OCI-LY7 (cell line): ENCODE data around the gene ANTKMT. TPM values are rescaled to one million over a fixed set of nuclear protein-coding genes. Genes with fewer than 3 reads are reported as not detected.
A peak's percentile ranks its signal among the peaks of the same experiment; 100 is the strongest.

Experiments
- BruUV-seq: library from RNA; stranded (reverse); fragments of 400-500 nt; replicated peaks from 2 replicates; lab custom pipeline; 2021; lab: Mats Ljungman, UMichigan
- CTCF ChIA-PET: fragments of 300-600 bp; sonication (Branson Sonifier 250); formaldehyde crosslinking; loops from one replicate; lab custom pipeline; 2022; ENCODE audit warnings: antibody characterized with exemption; ENCODE audit not compliant: unreplicated experiment; lab: Charles Lee
- POLR2A ChIA-PET: fragments of 300-600 bp; sonication (Branson Sonifier 250); formaldehyde crosslinking; loops from one replicate; lab custom pipeline; 2022; ENCODE audit warnings: antibody characterized with exemption; lab: Charles Lee
- DNase-seq: peaks from one replicate; pipeline ENCODE4 v3.0.0-alpha.2; 2015; ENCODE audit warnings: low spot score
- H2AFZ ChIP-seq: fragments of 200-600 bp; sonication (generic), shearing (Covaris generic); 2 replicates; pipeline ENCODE4 v1.6.1; 2014; ENCODE audit warnings: mild to moderate bottlenecking, antibody characterized with exemption, low read length, moderate library complexity
- H3K27ac ChIP-seq: fragments of 200-600 bp; sonication (generic); 2 replicates; pipeline ENCODE4 v1.5.1; 2014; ENCODE audit warnings: mixed run types, low read depth, mild to moderate bottlenecking, moderate library complexity, low read length, inconsistent platforms; ENCODE audit not compliant: poor library complexity, severe bottlenecking
- H3K36me3 ChIP-seq: fragments of 200-600 bp; sonication (generic); 2 replicates; pipeline ENCODE4 v1.6.1; 2014; ENCODE audit warnings: mild to moderate bottlenecking, antibody characterized with exemption, low read length, moderate library complexity, mixed read lengths; ENCODE audit not compliant: insufficient read depth
- H3K4me1 ChIP-seq: fragments of 200-600 bp; sonication (generic); 2 replicates; pipeline ENCODE4 v1.5.1; 2014; ENCODE audit warnings: mild to moderate bottlenecking, low read length; ENCODE audit not compliant: insufficient read depth, poor library complexity, severe bottlenecking
- H3K4me2 ChIP-seq: fragments of 200-600 bp; sonication (generic); 2 replicates; pipeline ENCODE4 v1.6.1; 2014; ENCODE audit warnings: mild to moderate bottlenecking, low read length
- H3K4me3 ChIP-seq: fragments of 200-600 bp; sonication (generic); 2 replicates; pipeline ENCODE4 v1.5.1; 2014; ENCODE audit warnings: mild to moderate bottlenecking, low read depth, low read length; ENCODE audit not compliant: poor library complexity, severe bottlenecking
- H3K79me2 ChIP-seq: fragments of 200-600 bp; sonication (generic); 2 replicates; pipeline ENCODE4 v1.6.1; 2016; ENCODE audit warnings: low read depth, mild to moderate bottlenecking, low read length, moderate library complexity, mixed read lengths; ENCODE audit not compliant: insufficient read depth
- H3K9me2 ChIP-seq: fragments of 200-600 bp; sonication (generic); 2 replicates; pipeline ENCODE4 v1.6.1; 2016; ENCODE audit warnings: mild to moderate bottlenecking, low read length, mixed read lengths; ENCODE audit not compliant: insufficient read depth
- H3K9me3 ChIP-seq: fragments of 200-600 bp; sonication (generic); 2 replicates; pipeline ENCODE4 v1.6.1; 2014; ENCODE audit warnings: mild to moderate bottlenecking, mixed run types, low read length, mixed read lengths
- H4K20me1 ChIP-seq: fragments of 200-600 bp; sonication (generic); 2 replicates; pipeline ENCODE4 v1.6.1; 2014; ENCODE audit warnings: mild to moderate bottlenecking, antibody characterized with exemption, low read length, moderate library complexity, mixed read lengths; ENCODE audit not compliant: insufficient read depth
- CTCF ChIP-seq: fragments of 200-600 bp; sonication (generic); conservative IDR thresholded peaks from 2 replicates; pipeline ENCODE4 v1.5.1; 2014; ENCODE audit warnings: mild to moderate bottlenecking, antibody characterized with exemption, low read length, moderate library complexity, mixed read lengths
- EZH2phosphoT487 ChIP-seq: fragments of 200-600 bp; sonication (generic); IDR thresholded peaks from 2 replicates; pipeline ENCODE4 v1.6.1; 2018; ENCODE audit warnings: low read depth, borderline replicate concordance, mild to moderate bottlenecking, mixed run types, antibody characterized with exemption, low read length, moderate library complexity, mixed read lengths
- intact Hi-C: fragments of 100-400 bp; cut with micrococcal nuclease; formaldehyde crosslinking; loops from one replicate; pipeline ENCODE4 v1.10.0; 2022; ENCODE audit not compliant: unreplicated experiment
- total RNA-seq, 2 experiments: library from RNA; depleted of rRNA in 1 of 2; stranded (reverse); fragments of >200 nt in 1 of 2; shearing (Covaris generic) in 1 of 2; gene quantifications; 2 replicates each; pipeline ENCODE4 v1.2.3, GENCODE V29; 2014 to 2022

The ANTKMT gene
- total RNA-seq, 2 experiments from 2014 or later: 46.5 to 51.3 TPM

- Histone ChIP-seq H3K4me1 (peaks cover 27% of the 10 kb centered on the region), H3K4me3 (no peak overlapping the region), H3K4me2 (no peak overlapping the region), H2AFZ (no peak overlapping the region), H3K9me3 (no peaks in the 10 kb centered on the region), H3K79me2 (0 out of 2 replicates have a peak, but pooled peaks cover 8% of the 10 kb centered on the region), H3K9me2 (no peaks in the 10 kb centered on the region), H3K27ac (no peak overlapping the region), H4K20me1 (no peaks in the 10 kb centered on the region), H3K36me3 (no peaks in the 10 kb centered on the region)
- BruUV-seq: no TSS peak
- TF ChIP-seq EZH2phosphoT487: no peak; the same call in 1 of the 2 replicates
- TF ChIP-seq CTCF: no peak
- ChIA-PET CTCF (no interaction called here), POLR2A (no interaction called here)
- no peak for DNase-seq
- intact Hi-C loops: no loop called here
Observed at GRCh38 chr16:693364-693763, 27.6 kb upstream of the ANTKMT start.

GRCh38 chr16:693766-694165 lies 27.2 kb upstream of the ANTKMT start:
- CTCF ChIA-PET: no interaction called here
- POLR2A ChIA-PET: no interaction called here

More at GRCh38 chr16:693766-694165, 27.2 kb upstream of the ANTKMT start:
- no peak for DNase-seq
- Histone ChIP-seq H2AFZ (no peak overlapping the region), H3K4me1 (peaks cover 25% of the 10 kb centered on the region), H3K36me3 (no peaks in the 10 kb centered on the region), H3K79me2 (0 out of 2 replicates have a peak, but pooled peaks cover 8% of the 10 kb centered on the region), H3K4me2 (peak overlapping the region; percentile 60; the same call in 1 of the 2 replicates), H4K20me1 (no peaks in the 10 kb centered on the region), H3K9me2 (no peaks in the 10 kb centered on the region), H3K27ac (no peak overlapping the region), H3K9me3 (no peaks in the 10 kb centered on the region), H3K4me3 (peak overlapping the region; percentile 40)
- intact Hi-C loops: no loop called here
- BruUV-seq: no TSS peak
- TF ChIP-seq CTCF: no peak
- TF ChIP-seq EZH2phosphoT487: no peak
